ENCODE data around the gene FGF19. TPM values are rescaled to one million over a fixed set of nuclear protein-coding genes. Genes with fewer than 3 reads are reported as not detected.

Gene FGF19
- total RNA-seq, 6 experiments from 2014 or later: 0.18 TPM; not detected in 5

DNA sequence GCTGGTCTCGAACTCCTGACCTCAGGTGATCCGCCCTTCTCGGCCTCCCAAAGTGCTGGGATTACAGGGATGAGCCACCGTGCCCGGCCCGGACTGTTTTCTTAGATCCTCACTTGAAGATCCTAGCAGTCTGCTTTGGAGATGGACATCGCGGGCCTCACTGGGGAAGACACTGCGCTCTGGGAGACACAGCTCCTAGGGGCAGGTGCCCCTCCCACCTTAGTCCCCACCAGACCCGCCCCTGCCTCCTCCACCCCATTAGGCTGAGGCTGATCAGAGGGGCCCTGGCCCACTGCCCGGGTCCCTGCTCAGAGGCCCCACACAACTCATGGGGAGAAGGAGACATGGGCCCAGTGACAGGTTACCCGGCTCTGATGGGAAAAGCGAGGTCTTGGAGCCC lies 17.4 kb downstream of the FGF19 start:
- Histone ChIP-seq H3K36me3 (no peaks in the 10 kb centered on the region), H3K27ac (no peak overlapping the region), H3K27me3 (no peaks in the 10 kb centered on the region), H3K4me1 (peaks cover 0 to 6% (median 0%) of the 10 kb centered on the region in 4 donors), H3K9me3 (no peaks in the 10 kb centered on the region), H3K4me3 (no peak overlapping the region)
- DNase-seq: no peak
- 80% methylated on average over 2 of the region's 13 CpGs for WGBS (ENCODE audit: insufficient coverage, low coverage, low lambda C conversion rate, missing lambda C conversion rate)
- intact Hi-C loops (cut with DNase I): loop anchor here in 1 of 2 donors (5.0 kb wide), 1 partner anchor 201 kb away; no protein-coding TSS in a partner anchor
- TF ChIP-seq, protein P1, sequence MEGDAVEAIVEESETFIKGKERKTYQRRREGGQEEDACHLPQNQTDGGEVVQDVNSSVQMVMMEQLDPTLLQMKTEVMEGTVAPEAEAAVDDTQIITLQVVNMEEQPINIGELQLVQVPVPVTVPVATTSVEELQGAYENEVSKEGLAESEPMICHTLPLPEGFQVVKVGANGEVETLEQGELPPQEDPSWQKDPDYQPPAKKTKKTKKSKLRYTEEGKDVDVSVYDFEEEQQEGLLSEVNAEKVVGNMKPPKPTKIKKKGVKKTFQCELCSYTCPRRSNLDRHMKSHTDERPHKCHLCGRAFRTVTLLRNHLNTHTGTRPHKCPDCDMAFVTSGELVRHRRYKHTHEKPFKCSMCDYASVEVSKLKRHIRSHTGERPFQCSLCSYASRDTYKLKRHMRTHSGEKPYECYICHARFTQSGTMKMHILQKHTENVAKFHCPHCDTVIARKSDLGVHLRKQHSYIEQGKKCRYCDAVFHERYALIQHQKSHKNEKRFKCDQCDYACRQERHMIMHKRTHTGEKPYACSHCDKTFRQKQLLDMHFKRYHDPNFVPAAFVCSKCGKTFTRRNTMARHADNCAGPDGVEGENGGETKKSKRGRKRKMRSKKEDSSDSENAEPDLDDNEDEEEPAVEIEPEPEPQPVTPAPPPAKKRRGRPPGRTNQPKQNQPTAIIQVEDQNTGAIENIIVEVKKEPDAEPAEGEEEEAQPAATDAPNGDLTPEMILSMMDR (IDR thresholded peaks at IDR 0.05): no peak
- no peak for TF ChIP-seq POLR2A (IDR thresholded peaks at IDR 0.05)
- ATAC-seq: no peak

DNA sequence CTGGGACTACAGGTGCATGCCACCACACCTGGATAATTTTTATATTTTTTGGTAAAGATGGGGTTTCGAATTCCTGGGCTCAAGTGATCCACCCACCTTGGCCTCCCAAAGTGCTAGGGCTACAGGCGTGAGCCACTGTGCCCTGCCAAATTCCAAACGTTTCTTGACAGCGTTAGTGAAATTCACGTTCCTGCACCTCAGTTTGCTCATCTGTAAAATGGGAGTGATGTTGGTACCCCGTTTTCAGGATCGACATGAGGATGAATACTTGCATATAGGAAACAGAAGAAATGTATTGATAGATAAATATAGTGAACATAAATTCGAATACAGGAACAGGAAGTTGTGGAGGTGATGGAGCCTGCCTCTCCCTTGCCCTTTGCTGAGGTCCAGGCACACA lies 18.5 kb downstream of the FGF19 start:
- no peak for DNase-seq
- ATAC-seq: no peak
- Histone ChIP-seq H3K27ac (no peak overlapping the region), H3K27me3 (no peaks in the 10 kb centered on the region), H3K36me3 (no peaks in the 10 kb centered on the region), H3K4me3 (no peak overlapping the region), H3K9me3 (no peaks in the 10 kb centered on the region), H3K4me1 (peaks cover 0 to 6% (median 0%) of the 10 kb centered on the region in 4 donors)
- TF ChIP-seq POLR2A (IDR thresholded peaks at IDR 0.05): no peak
- TF ChIP-seq, protein P1 (IDR thresholded peaks at IDR 0.05): no peak
- intact Hi-C loops (cut with DNase I): loop anchor here in 1 of 2 donors (5.0 kb wide), 1 partner anchor 202 kb away; no protein-coding TSS in a partner anchor
- 30% methylated on average over 7 of the region's 8 CpGs for WGBS (ENCODE audit: insufficient coverage, low coverage, low lambda C conversion rate, missing lambda C conversion rate)

DNA sequence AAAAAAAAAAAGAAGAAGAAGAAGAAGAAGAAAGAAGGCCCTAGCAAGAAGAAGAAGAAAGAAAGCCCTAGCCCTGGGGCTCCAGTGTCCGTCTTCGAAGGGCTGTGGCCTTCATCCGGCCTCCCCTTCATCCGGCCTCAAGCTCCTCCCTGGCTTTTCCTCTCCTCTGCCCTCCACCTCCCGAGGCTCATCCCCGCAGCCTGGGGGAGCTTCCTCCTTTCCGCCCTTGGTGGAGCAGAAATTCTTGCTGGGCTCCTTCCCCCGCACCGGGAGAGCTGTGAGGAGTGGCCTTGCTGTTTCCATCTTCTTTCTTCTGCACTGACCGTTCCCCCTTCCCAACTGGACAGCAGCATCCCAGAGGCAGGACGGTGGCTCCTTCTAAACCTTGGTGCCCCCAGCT lies 19.2 kb downstream of the FGF19 start:
- H3K4me1 ChIP-seq: peaks cover 0 to 6% (median 0%) of the 10 kb centered on the region in 4 donors
- intact Hi-C loops (cut with DNase I): loop anchor here in 1 of 2 donors (5.0 kb wide), 1 partner anchor 203 kb away; no protein-coding TSS in a partner anchor
- DNase-seq (no peak), ATAC-seq (no peak)
- H3K27me3 ChIP-seq: no peaks in the 10 kb centered on the region
- no peaks in the 10 kb centered on the region for H3K36me3 ChIP-seq
- H3K9me3 ChIP-seq: no peaks in the 10 kb centered on the region
- WGBS (ENCODE audit: insufficient coverage, low coverage, low lambda C conversion rate, missing lambda C conversion rate): 45% methylated on average over 8 of the region's 11 CpGs
- no peak overlapping the region for H3K27ac ChIP-seq
- no peak overlapping the region for H3K4me3 ChIP-seq
- no peak for TF ChIP-seq POLR2A (IDR thresholded peaks at IDR 0.05)
- TF ChIP-seq, protein P1 (IDR thresholded peaks at IDR 0.05): no peak

DNA sequence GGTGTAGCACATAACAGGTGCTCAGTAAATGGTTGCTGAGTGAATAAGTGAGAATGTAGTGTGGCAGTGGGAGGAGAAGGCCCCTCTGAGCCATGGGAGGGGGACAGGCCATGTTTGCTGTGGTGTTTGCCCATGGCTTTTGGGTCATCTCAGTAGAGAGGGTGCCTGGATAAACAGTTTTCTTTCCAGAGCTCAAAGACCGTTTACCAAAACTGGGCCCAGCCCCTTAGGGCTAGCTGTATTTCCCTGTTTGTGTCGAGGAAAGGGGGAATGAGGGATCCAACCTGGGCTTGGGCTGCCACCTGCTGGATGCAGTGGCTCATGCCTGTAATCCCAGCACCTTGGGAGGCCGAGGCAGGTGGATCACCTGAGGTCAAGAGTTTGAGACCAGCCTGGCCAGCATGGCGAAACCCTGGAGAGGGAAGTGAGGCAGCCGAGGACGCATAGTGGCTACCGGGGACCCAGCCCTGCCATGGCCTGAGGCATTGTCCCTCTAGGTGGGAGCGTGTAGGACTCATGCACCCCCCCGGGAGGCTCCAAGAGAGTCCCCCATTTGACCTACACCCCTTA lies 20.0 kb downstream of the FGF19 start:
- DNase-seq: peak in 1 of 3 donors; percentile 47
- no peak overlapping the region for H3K4me3 ChIP-seq
- H3K36me3 ChIP-seq: no peaks in the 10 kb centered on the region
- no peaks in the 10 kb centered on the region for H3K27me3 ChIP-seq
- TF ChIP-seq, protein P1 (IDR thresholded peaks at IDR 0.05): peak; percentile 54 to 72 (median 62)
- TF ChIP-seq POLR2A (IDR thresholded peaks at IDR 0.05): no peak
- no peaks in the 10 kb centered on the region for H3K9me3 ChIP-seq
- intact Hi-C loops (cut with DNase I): no loop called here
- WGBS (ENCODE audit: insufficient coverage, low coverage, low lambda C conversion rate, missing lambda C conversion rate): 40% methylated on average over 1 of the region's 9 CpGs
- H3K27ac ChIP-seq: no peak overlapping the region
- peak; percentile 61 to 70 (median 62) for ATAC-seq
- peaks cover 0 to 6% (median 0%) of the 10 kb centered on the region in 4 donors for H3K4me1 ChIP-seq

Measured in right lobe of liver (tissue), 6 donors.